ENCODE measurements around the gene OMA1.
"Not testable (repeated sequence)": the region's sequence is repeated elsewhere in the genome, so short reads cannot be mapped to it uniquely, and the experiment has no call there.

The OMA1 gene

DNA sequence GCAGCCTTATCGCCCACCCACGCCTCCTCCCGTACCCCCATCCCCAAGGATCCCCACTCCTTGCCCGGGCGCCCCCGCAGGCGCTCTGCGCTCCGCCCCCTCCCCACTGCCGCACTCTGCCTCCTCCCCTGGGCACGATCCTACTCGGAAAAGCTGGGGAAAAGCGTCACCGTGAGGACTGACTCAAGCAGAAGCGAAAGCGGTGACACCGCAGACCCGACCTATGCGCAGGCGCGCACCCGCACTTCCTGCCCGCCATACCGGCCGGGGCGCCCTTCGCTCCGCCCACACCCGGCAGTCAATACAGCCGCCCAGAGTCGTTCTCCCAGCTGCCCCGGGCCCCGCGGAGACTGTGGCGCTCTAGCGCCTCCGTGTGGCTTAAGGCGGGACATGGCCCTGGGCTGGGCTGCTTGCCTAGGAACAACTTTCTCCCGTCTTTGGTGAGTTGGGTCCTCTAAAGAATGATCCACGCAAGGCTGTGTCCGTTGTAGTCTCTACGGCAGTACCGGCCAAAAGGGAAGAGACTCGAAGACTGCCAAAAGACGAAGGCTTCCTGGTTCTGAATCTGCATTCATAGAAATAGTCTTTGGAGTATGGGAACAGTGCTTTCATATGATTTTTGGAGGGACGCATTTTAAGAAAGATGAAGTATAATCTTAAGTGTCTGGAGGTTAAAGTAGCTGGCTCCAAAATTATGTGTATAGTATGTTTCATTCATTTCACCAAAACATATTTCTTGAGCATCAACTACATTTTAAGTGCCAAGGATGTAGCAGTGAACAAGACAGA, at the start of gene OMA1:
OMA1 (minus strand) TSS at position 207 of the 789 bp plus-strand sequence. CDS start 7,432 bp downstream, outside the sequence.
- DNase-seq (ENCODE audit: low read depth in 4 of 4, low spot score in 1 of 4) = peak; percentile 93 to 96 (median 94)

DNA sequence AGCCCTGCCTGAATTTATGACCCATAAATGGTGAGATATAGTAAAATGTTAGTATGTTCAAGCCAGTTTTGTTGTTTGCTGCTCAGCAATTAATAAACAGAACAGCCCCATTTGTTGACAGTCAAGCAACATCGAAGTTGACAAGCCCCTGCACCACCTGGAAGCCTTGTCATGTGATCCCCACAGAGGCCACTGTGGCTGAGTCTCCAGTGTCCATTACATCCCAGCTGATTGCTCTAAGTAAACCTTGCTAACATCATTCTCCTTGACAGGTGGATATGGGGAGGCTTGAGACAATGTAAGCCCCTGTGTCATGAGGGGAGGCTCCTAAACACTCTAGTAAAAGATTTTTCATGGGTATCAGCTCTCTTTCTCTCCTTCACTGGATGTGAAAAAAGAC, 48.0 kb upstream of the OMA1 start:
- no peak for DNase-seq (ENCODE audit: low read depth in 4 of 4, low spot score in 1 of 4)

DNA sequence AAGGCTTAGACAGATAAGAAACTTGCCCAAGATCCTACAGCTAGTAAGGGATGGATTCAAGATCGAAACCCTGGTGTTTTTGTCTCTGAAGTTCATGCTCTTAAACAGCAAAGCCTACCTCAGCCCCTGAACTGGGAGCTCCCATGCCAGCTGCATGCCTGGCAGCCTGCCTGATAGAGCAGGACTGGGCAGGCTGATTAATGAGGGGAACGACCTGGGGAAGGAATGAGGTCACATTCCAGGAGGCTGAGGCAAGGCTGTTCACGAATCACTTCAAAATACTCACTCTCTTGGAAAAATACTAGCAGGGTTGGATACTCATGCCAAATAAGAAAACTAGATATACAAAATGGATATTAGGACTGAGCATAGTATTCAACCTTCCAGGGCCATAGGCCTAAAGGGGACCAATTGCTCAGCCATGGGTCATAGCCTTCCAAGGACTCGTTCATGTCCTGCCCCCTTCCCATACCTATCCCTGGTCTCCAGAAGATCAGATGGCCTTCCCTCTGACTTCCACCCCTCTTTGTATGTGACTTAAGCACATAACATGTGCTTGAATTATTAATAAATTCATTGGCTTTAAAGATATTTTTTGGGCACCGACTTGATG, 46.1 kb upstream of the OMA1 start:
- DNase-seq (ENCODE audit: low read depth in 4 of 4, low spot score in 1 of 4) = no peak

- no peak for DNase-seq (ENCODE audit: low read depth in 4 of 4, low spot score in 1 of 4)
Measured at GRCh38 chr1:58591806-58592205, 45.3 kb upstream of the OMA1 start.

GRCh38 chr1:58590019-58590418, 43.5 kb upstream of the OMA1 start:
- DNase-seq (ENCODE audit: low read depth in 4 of 4, low spot score in 1 of 4) = no peak

- no peak for DNase-seq (ENCODE audit: low read depth in 4 of 4, low spot score in 1 of 4)
Measured at GRCh38 chr1:58588396-58588795, 41.9 kb upstream of the OMA1 start.

GRCh38 chr1:58587667-58588066, 41.1 kb upstream of the OMA1 start:
- no peak for DNase-seq (ENCODE audit: low read depth in 4 of 4, low spot score in 1 of 4)

- no peak for DNase-seq (ENCODE audit: low read depth in 4 of 4, low spot score in 1 of 4)
Measured at GRCh38 chr1:58586271-58586670, 39.7 kb upstream of the OMA1 start.

GRCh38 chr1:58585581-58586151, 39.1 kb upstream of the OMA1 start:
- no peak for DNase-seq (ENCODE audit: low read depth in 4 of 4, low spot score in 1 of 4)

DNA sequence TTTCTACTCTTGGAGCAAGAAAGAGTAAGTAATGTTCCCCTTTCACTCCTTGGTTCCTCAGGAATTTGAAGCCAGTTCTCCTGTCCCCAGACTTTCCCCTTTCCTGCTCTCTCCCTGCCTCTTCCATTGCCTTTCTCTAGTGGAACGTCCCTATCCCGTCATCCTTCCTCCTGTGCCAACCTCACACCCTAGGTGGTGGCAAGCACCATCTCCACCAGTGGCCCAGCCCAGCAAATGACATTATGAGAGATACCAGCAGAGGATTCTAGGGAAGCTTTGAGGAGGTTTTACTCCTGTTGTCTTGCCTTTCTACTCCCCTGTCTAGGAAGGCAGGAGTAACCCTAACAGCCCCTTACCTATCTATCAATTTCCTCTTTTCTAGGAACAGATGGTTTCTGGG, 38.6 kb upstream of the OMA1 start:
- no peak for DNase-seq (ENCODE audit: low read depth in 4 of 4, low spot score in 1 of 4)

DNA sequence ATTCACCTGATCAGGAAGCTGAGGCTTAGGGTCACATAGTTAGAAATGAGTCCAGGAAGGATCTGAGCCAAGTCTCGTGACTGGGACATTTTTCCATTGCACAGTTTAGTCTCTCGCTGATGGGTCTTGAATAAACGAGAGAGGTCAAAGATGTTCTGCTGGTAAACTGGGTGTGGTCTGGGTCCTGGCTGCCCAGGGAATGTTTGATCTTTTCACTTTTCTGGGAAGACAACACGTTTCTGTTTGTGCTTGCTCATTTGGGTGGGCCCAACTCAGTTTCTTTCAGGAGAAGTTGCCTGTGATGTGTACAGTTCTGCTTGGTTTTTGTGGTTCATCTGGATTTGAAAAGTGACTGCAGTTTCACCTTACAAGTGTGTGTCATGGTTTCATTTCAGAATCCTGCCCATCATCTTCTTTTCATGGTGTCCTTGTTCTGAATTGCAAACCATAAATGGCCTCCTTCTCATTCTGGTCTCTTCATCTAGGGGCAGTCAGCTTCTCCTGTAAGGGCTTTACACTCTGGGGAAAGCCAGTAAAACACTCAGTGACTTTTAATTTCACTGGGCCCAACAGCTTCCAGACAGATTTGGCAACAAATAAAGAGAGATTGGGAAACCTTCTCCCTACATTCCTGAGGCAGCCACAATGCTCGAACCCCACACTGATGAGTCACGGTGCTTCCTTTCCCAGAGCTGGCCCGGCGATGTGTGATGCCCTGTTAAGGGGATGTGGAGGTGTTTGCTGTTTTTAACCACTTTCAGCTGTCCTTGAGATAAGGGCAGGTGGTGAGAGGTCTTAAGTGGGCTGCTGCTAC, 37.8 kb upstream of the OMA1 start:
- no peak for DNase-seq (ENCODE audit: low read depth in 4 of 4, low spot score in 1 of 4)

- no peak for DNase-seq (ENCODE audit: low read depth in 4 of 4, low spot score in 1 of 4)
Measured at GRCh38 chr1:58583496-58583895, 37.0 kb upstream of the OMA1 start.

- not testable (repeated sequence) for DNase-seq (ENCODE audit: low read depth in 4 of 4, low spot score in 1 of 4)
Measured at GRCh38 chr1:58582143-58582542, 35.6 kb upstream of the OMA1 start.

GRCh38 chr1:58581641-58582040, 35.1 kb upstream of the OMA1 start:
- DNase-seq (ENCODE audit: low read depth in 4 of 4, low spot score in 1 of 4) = no peak

DNA sequence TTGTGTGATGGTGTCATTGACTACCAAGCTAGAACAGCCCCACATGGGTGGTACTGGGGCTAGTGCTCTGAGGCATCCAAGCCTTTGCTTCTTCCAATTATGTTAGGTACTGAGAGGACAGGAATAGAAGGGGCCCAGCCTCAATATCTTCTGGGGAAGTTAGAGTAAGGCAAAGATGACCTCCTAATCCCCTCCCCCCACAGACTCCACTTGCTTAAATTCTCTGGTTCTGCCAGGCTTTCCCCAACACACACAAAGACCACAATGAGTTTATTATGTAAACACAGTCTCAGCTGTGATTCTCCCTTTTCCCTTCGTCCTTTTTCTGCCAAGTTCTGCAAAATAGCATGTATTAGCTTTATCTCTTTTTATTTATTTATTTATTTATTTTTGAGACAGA, 33.7 kb upstream of the OMA1 start:
- DNase-seq (ENCODE audit: low read depth in 4 of 4, low spot score in 1 of 4) = no peak

GRCh38 chr1:58577654-58578030, 31.1 kb upstream of the OMA1 start:
- DNase-seq (ENCODE audit: low read depth in 4 of 4, low spot score in 1 of 4) = no peak

- DNase-seq (ENCODE audit: low read depth in 4 of 4, low spot score in 1 of 4) = no peak
Measured at GRCh38 chr1:58576727-58577653, 30.5 kb upstream of the OMA1 start, which contains the start of gene TACSTD2. TACSTD2 (minus strand) TSS chr1:58577252; CDS start chr1:58577156, 96 bp downstream.

DNA sequence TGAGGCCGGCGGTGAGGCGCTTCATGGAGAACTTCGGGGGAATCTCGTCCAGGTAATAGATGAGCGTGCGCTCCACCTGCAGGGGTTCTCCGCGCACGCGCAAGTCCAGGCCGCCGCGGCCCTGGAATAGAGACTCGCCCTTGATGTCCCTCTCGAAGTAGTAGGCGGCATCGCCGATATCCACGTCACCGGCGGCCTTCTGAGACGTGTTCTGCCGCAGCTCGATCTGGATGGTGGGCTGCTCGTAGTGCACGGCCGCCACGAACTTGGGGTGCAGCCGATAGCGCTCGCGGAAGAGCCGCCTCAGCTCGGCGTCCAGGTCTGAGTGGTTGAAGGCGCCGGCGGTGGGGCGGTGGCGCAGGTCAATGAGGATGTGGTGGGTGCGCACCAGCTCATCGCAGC, 29.8 kb upstream of the OMA1 start:
- no peak for DNase-seq (ENCODE audit: low read depth in 4 of 4, low spot score in 1 of 4)

DNA sequence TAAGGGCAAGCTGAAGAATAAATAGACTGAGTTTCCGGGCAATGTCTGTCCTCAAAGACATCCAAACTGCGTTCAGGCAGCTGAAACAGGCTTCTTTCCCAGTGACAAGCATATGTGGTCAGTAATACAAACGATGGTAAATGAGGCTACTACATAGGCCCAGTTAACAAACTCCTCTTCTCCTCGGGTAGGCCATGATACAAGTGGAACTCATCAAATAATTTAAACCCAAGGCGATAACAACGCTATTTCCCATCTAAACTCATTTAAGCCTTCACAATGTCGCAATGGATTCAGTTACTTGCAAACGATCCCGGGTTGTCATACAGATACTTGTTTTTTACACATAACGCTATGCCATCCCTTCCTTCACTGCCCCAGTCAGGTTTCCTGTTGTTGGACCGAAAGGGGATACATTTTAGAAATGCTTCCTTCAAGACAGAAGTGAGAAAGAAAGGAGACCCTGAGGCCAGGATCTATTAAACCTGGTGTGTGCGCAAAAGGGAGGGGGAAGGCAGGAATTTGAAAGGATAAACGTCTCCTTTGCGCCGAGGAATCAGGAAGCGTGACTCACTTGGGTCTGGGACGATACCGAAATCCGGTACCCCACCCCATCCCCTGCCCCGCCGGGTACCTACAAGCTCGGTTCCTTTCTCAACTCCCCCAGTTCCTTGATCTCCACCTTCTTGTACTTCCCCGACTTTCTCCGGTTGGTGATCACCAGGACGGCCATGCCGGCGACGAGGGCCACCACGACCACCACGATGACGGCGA, 29.2 kb upstream of the OMA1 start:
- no peak for DNase-seq (ENCODE audit: low read depth in 4 of 4, low spot score in 1 of 4)

GRCh38 chr1:58574816-58575215, 28.3 kb upstream of the OMA1 start:
- no peak for DNase-seq (ENCODE audit: low read depth in 4 of 4, low spot score in 1 of 4)
